ENCODE measurements around the gene RBM28. TPM values are rescaled to one million over a fixed set of nuclear protein-coding genes. Genes with fewer than 3 reads are reported as not detected.

The RBM28 gene
- total and polyA plus RNA-seq, 8 donors: 10.9 to 31.8 (median 16.9) TPM

DNA sequence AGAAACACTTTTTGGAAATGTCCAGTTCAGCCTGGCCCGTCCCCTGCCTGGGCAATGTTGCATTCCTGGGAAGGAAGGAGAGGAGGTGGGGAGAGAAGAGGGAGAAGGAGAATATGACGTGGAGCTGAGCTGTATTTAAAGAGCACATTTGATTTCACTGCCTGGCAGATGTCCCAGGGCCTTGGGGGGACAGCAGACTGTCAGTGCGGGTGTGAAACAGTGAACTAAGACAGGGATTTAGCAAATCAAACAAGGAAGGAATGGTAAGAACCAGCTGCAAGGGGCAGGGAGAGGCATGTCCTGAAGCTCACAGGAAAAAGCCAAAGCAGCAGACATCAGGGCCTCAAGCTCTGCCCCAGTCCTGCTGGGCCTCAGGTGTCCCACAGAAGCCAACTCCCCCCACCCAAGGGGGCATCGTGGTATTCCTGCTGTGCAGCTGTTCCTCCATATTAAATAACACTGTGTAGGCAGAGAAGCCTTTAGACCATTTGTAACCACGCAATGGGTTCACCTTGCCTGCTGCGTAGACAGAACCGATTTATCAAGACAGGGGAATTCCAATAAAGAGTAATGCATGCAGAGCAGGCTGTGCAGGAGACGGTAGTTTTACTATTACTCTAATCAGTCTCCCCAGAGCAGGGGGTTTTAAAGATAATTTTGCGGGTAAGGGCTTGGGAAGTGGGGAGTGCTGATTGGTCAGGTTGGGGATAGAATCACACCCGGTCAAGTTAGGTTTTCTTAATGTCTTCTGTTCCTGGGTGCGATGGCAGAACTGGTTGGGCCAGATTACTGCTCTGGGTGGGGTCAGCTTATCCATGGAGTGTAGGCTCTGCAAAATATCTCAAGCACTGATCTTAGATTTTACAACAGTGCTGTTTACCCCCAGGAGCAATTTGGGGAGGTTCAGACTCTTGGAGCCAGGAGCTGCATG is 84.3 kb downstream of the RBM28 start:
- H3K27me3 ChIP-seq: no peaks in the 10 kb centered on the region
- H3K27ac ChIP-seq: peak overlapping the region in 1 of 4 donors; percentile 9
- no peaks in the 10 kb centered on the region for H3K36me3 ChIP-seq
- peaks cover 0 to 7% (median 7%) of the 10 kb centered on the region in 3 donors for H3K4me1 ChIP-seq
- FAIRE-seq (no peak), DNase-seq (peak in 2 of 6 donors; percentile 10 to 23), ATAC-seq (peak; percentile 39 to 72 (median 50))
- no peaks in the 10 kb centered on the region for H3K9me3 ChIP-seq
- TF ChIP-seq, protein P1, sequence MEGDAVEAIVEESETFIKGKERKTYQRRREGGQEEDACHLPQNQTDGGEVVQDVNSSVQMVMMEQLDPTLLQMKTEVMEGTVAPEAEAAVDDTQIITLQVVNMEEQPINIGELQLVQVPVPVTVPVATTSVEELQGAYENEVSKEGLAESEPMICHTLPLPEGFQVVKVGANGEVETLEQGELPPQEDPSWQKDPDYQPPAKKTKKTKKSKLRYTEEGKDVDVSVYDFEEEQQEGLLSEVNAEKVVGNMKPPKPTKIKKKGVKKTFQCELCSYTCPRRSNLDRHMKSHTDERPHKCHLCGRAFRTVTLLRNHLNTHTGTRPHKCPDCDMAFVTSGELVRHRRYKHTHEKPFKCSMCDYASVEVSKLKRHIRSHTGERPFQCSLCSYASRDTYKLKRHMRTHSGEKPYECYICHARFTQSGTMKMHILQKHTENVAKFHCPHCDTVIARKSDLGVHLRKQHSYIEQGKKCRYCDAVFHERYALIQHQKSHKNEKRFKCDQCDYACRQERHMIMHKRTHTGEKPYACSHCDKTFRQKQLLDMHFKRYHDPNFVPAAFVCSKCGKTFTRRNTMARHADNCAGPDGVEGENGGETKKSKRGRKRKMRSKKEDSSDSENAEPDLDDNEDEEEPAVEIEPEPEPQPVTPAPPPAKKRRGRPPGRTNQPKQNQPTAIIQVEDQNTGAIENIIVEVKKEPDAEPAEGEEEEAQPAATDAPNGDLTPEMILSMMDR (IDR thresholded peaks at IDR 0.05): no peak
- WGBS, 2 donors: 56 to 61% methylated on average over 11 of the region's 11 CpGs
- no peak overlapping the region for H3K4me3 ChIP-seq
- intact Hi-C loops (cut with DNase I): no loop called here

DNA sequence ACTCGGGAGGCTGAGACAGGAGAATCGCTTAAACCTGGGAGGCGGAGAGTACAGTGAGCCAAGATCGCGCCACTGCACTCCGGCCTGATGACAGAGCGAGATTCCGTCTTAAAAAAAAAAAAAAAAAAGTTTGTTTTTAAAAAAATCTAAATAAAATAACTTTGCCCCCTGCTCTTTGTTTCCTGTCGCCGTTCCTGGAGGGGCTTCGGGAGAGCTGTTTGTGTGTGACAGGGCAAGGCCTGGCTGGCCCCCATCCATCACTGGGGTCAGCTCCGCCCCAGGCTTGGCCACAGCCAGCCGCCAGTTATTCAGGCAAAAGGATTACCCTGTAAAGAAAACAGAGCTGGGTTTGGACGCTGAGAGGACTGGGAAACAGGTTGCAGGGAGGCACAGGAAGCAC is 86.2 kb downstream of the RBM28 start:
- Histone ChIP-seq H3K4me3 (no peak overlapping the region), H3K36me3 (no peaks in the 10 kb centered on the region), H3K27ac (no peak overlapping the region), H3K9me3 (no peaks in the 10 kb centered on the region), H3K27me3 (no peaks in the 10 kb centered on the region), H3K4me1 (no peaks in the 10 kb centered on the region)
- intact Hi-C loops (cut with DNase I): no loop called here
- DNase-seq (no peak), ATAC-seq (no peak), FAIRE-seq (no peak)
- TF ChIP-seq, protein P1 (IDR thresholded peaks at IDR 0.05): no peak
- WGBS, 2 donors: 88 to 89% methylated on average over 14 of the region's 14 CpGs

DNA sequence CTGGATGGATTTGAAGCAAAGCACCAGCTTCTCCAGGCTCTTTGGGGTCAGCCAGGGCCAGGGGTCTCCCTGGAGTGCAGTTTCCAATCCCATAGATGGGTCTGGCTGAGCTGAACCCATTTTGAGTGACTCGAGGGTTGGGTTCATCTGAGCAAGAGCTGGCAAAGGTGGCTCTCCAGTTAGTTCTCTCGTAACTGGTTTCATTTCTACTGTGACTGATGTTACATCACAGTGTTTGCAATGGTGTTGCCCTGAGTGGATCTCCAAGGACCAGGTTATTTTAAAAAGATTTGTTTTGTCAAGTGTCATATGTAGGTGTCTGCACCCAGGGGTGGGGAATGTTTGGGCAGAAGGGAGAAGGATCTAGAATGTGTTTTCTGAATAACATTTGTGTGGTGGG is 88.4 kb downstream of the RBM28 start:
- intact Hi-C loops (cut with DNase I): no loop called here
- Histone ChIP-seq H3K36me3 (no peaks in the 10 kb centered on the region), H3K4me3 (no peak overlapping the region), H3K9me3 (no peaks in the 10 kb centered on the region), H3K27me3 (no peaks in the 10 kb centered on the region), H3K4me1 (no peaks in the 10 kb centered on the region), H3K27ac (no peak overlapping the region)
- DNase-seq (peak in 1 of 6 donors; percentile 12), ATAC-seq (no peak), FAIRE-seq (no peak)
- WGBS, 2 donors: 79 to 88% methylated on average over 2 of the region's 2 CpGs
- TF ChIP-seq, protein P1 (IDR thresholded peaks at IDR 0.05): no peak

DNA sequence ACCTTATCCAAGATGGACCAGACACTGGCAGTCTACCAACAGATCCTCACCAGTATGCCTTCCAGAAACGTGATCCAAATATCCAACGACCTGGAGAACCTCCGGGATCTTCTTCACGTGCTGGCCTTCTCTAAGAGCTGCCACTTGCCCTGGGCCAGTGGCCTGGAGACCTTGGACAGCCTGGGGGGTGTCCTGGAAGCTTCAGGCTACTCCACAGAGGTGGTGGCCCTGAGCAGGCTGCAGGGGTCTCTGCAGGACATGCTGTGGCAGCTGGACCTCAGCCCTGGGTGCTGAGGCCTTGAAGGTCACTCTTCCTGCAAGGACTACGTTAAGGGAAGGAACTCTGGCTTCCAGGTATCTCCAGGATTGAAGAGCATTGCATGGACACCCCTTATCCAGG is 89.2 kb downstream of the RBM28 start:
- H3K4me1 ChIP-seq: no peaks in the 10 kb centered on the region
- H3K4me3 ChIP-seq: no peak overlapping the region
- 74 to 77% methylated on average over 5 of the region's 5 CpGs for WGBS, 2 donors
- no peak for ATAC-seq
- intact Hi-C loops (cut with DNase I): no loop called here
- no peaks in the 10 kb centered on the region for H3K36me3 ChIP-seq
- no peaks in the 10 kb centered on the region for H3K9me3 ChIP-seq
- no peaks in the 10 kb centered on the region for H3K27me3 ChIP-seq
- no peak overlapping the region for H3K27ac ChIP-seq
- TF ChIP-seq, protein P1 (IDR thresholded peaks at IDR 0.05): no peak
- no peak for FAIRE-seq
- DNase-seq: peak in 1 of 6 donors; percentile 41

DNA sequence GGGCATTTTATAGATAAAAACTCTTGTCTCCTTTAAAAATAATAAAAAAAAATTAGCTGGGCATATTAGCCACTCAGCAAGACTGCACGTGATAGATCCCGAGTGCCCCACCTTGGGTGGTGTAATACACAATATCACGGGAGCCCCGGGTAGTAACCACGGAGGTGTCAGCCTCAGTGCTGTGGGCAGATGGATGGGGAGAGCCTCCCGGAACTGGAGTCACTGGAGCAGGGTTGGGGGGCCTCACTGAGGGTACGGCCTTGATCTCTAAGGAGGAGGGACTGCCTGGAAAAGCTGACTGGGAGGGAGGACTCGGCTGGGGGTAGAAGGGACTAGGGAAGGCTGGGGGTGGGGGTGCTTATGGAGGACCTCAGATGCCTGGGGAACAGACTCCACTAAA is 90.0 kb downstream of the RBM28 start:
- intact Hi-C loops (cut with DNase I): no loop called here
- 86 to 89% methylated on average over 8 of the region's 8 CpGs for WGBS, 2 donors
- no peak for FAIRE-seq

More for the DNA sequence above, 90.0 kb downstream of the RBM28 start:
- DNase-seq (peak in 1 of 6 donors; percentile 8), ATAC-seq (no peak)
- no peaks in the 10 kb centered on the region for H3K9me3 ChIP-seq
- no peaks in the 10 kb centered on the region for H3K27me3 ChIP-seq
- no peak overlapping the region for H3K4me3 ChIP-seq
- H3K4me1 ChIP-seq: no peaks in the 10 kb centered on the region
- TF ChIP-seq, protein P1 (IDR thresholded peaks at IDR 0.05): no peak
- H3K27ac ChIP-seq: no peak overlapping the region
- no peaks in the 10 kb centered on the region for H3K36me3 ChIP-seq

Data from pancreas (tissue), 10 donors.